ENCODE measurements around the gene VARS2.

GRCh38 chr6:30937265-30937664, 23.2 kb downstream of the VARS2 start:
- TF ChIP-seq CTCF (IDR thresholded peaks at IDR 0.05; ENCODE audit: low read length) (no peak), EZH2 (optimal IDR thresholded peaks at IDR 0.05; ENCODE audit: low read depth, low read length) (no peak)

All from MM.1S (cell line).